Lung (tissue), 12 donors: ENCODE results near the gene TSEN34. TPM values are rescaled to one million over a fixed set of nuclear protein-coding genes. Genes with fewer than 3 reads are reported as not detected.
A peak's percentile ranks its signal among the peaks of the same experiment; 100 is the strongest.

Experiments used
- ATAC-seq: fragments of 200-7000 bp; cut with Tn5 transposase; one replicate; pipeline ENCODE4 v1.9.1; 2020; ENCODE audit warnings: moderate number of reproducible peaks; ENCODE audit not compliant: insufficient read depth, low FRiP score
- DNase-seq, 3 donors: peaks; one replicate each; pipeline ENCODE4 v3.0.0-alpha.2; 2013 to 2017
- H3K27ac ChIP-seq, 2 donors: one replicate each; pipeline ENCODE4 v1.5.1; 2013; ENCODE audit warnings: mild to moderate bottlenecking in 2 of 2, moderate library complexity in 2 of 2, control low read depth in 1 of 2, inconsistent platforms in 1 of 2, low read depth in 1 of 2, low read length in 1 of 2
- H3K27me3 ChIP-seq, 3 donors: one replicate each; pipeline ENCODE4 v1.5.1; 2013; ENCODE audit warnings: low read length in 2 of 3; ENCODE audit not compliant: control insufficient read depth in 3 of 3, insufficient read depth in 3 of 3
- H3K36me3 ChIP-seq, 4 donors: one replicate each; pipeline ENCODE4 v1.5.1; 2013; ENCODE audit warnings: low read length in 4 of 4, mild to moderate bottlenecking in 1 of 4, moderate library complexity in 1 of 4; ENCODE audit not compliant: control insufficient read depth in 4 of 4, insufficient read depth in 4 of 4
- H3K4me1 ChIP-seq, 5 donors: one replicate each; pipeline ENCODE4 v1.5.1; 2013; ENCODE audit warnings: low read length in 5 of 5, mild to moderate bottlenecking in 2 of 5, moderate library complexity in 1 of 5; ENCODE audit not compliant: control insufficient read depth in 5 of 5, insufficient read depth in 5 of 5
- H3K4me3 ChIP-seq: one replicate; pipeline ENCODE4 v1.5.1; 2013; ENCODE audit warnings: mild to moderate bottlenecking, control low read depth, moderate library complexity
- H3K9ac ChIP-seq, 2 donors: one replicate each; pipeline ENCODE4 v1.5.1; 2013; ENCODE audit warnings: low read length in 2 of 2, control low read depth in 1 of 2; ENCODE audit not compliant: insufficient read depth in 1 of 2
- H3K9me3 ChIP-seq, 4 donors: one replicate each; pipeline ENCODE4 v1.5.1; 2013; ENCODE audit warnings: low read length in 3 of 4, mild to moderate bottlenecking in 1 of 4, moderate library complexity in 1 of 4; ENCODE audit not compliant: control insufficient read depth in 4 of 4, insufficient read depth in 3 of 4
- CTCF ChIP-seq: IDR thresholded peaks from 2 replicates; pipeline ENCODE4 v1.5.1; 2012; ENCODE audit warnings: mild to moderate bottlenecking; ENCODE audit errors: control extremely low read depth, extremely low read depth
- WGBS, 2 donors: extraction: QIAGEN DNeasy Blood & Tissue Kit; methylation state at CpG; one replicate each; pipeline ENCODE4 v1.1.7; 2013; 5-methylcytosine and 5-hydroxymethylcytosine counted together
- polyA plus RNA-seq, 2 donors: library from polyadenylated mRNA; stranded (reverse); fragments of 200-250 nt; gene quantifications; one replicate each; pipeline ENCODE4 v1.2.1, GENCODE V29; 2013
- total RNA-seq, 2 donors: library from RNA; depleted of rRNA in 1 of 2; stranded (reverse); fragments of >200 nt in 1 of 2; gene quantifications; one replicate each; pipeline ENCODE4 v1.2.1, GENCODE V29; 2014 to 2021
- donor health status: control.
- donor health status: control.
- donor health status: Bipolar disorder and iron deficiency.
- donor health status: healthy.
- donor health status: DM: yes; HTN: yes; CAD: no.

TSEN34 gene
- total and polyA plus RNA-seq, 4 donors = 38.0 to 102 (median 55.2) TPM

- H3K36me3 ChIP-seq = peaks cover 0 to 15% (median 6%) of the 10 kb centered on the region in 4 donors
- TF ChIP-seq CTCF = no peak
- peak overlapping the region in 1 of 2 donors; percentile 71 for H3K9ac ChIP-seq
- peak overlapping the region in 1 of 2 donors; percentile 90 for H3K27ac ChIP-seq
- WGBS, 2 donors = 38 to 54% methylated on average over 13 of the region's 13 CpGs
- no peak overlapping the region for H3K4me3 ChIP-seq
- H3K4me1 ChIP-seq = peaks cover 7 to 22% (median 9%) of the 10 kb centered on the region in 5 donors
- DNase-seq (peak in 2 of 3 donors; percentile 33 to 40), ATAC-seq (no peak)
- no peaks in the 10 kb centered on the region for H3K9me3 ChIP-seq
- H3K27me3 ChIP-seq = peaks cover 0 to 2% (median 0%) of the 10 kb centered on the region in 3 donors
Observed at GRCh38 chr19:54160854-54161253, 30.3 kb upstream of the TSEN34 start.

- H3K27me3 ChIP-seq = peaks cover 0 to 2% (median 0%) of the 10 kb centered on the region in 3 donors
- DNase-seq (peak; percentile 58 to 84 (median 66)), ATAC-seq (peak; percentile 14)
- WGBS, 2 donors = 1 to 2% methylated on average over 32 to 35 of the region's 35 CpGs
- peaks cover 0 to 5% (median 1%) of the 10 kb centered on the region in 4 donors for H3K36me3 ChIP-seq
- no peak overlapping the region for H3K9ac ChIP-seq
- TF ChIP-seq CTCF = no peak
- no peaks in the 10 kb centered on the region for H3K9me3 ChIP-seq
- peaks cover 7 to 22% (median 9%) of the 10 kb centered on the region in 5 donors for H3K4me1 ChIP-seq
- H3K4me3 ChIP-seq = peak overlapping the region; percentile 47
- H3K27ac ChIP-seq = no peak overlapping the region
Observed at GRCh38 chr19:54162241-54162805, 28.8 kb upstream of the TSEN34 start.

GRCh38 chr19:54162884-54163283 lies 28.2 kb upstream of the TSEN34 start:
- no peak for DNase-seq
- ATAC-seq = no peak
- TF ChIP-seq CTCF = no peak
- WGBS, 2 donors = 65% methylated on average over 14 of the region's 14 CpGs
- H3K36me3 ChIP-seq = peaks cover 0 to 2% (median under 1%) of the 10 kb centered on the region in 4 donors
- peaks cover 7 to 22% (median 9%) of the 10 kb centered on the region in 5 donors for H3K4me1 ChIP-seq
- no peak overlapping the region for H3K9ac ChIP-seq
- no peak overlapping the region for H3K27ac ChIP-seq
- H3K27me3 ChIP-seq = peaks cover 0 to 2% (median 0%) of the 10 kb centered on the region in 3 donors
- H3K4me3 ChIP-seq = no peak overlapping the region
- no peaks in the 10 kb centered on the region for H3K9me3 ChIP-seq
